Astrocyte (in vitro differentiated cells and primary cell): ENCODE data around the gene POLD2. TPM values are rescaled to one million over a fixed set of nuclear protein-coding genes. Genes with fewer than 3 reads are reported as not detected.
"Not testable (repeated sequence)": the region's sequence is repeated elsewhere in the genome, so short reads cannot be mapped to it uniquely, and the experiment has no call there.

Experiments
- DNase-seq: peaks from one replicate; pipeline ENCODE4 v3.0.0-alpha.2; 2010; ENCODE audit warnings: low read depth
- FAIRE-seq: peaks from 2 replicates; lab custom pipeline; 2011; peaks lifted over from hg19 to GRCh38; lab: Jason Lieb, UNC
- H2AFZ ChIP-seq: 2 replicates; pipeline ENCODE4 v1.6.0; 2012; ENCODE audit warnings: low read depth, low read length, inconsistent platforms
- H3K27ac ChIP-seq: 2 replicates; pipeline ENCODE4 v1.5.1; 2011; ENCODE audit warnings: low read depth, low read length, inconsistent platforms
- H3K27me3 ChIP-seq: 2 replicates; pipeline ENCODE4 v1.6.0; 2011; ENCODE audit warnings: low read length, inconsistent platforms; ENCODE audit not compliant: insufficient read depth
- H3K36me3 ChIP-seq: 2 replicates; pipeline ENCODE4 v1.5.1; 2011; ENCODE audit warnings: low read length, inconsistent platforms; ENCODE audit not compliant: insufficient read depth
- H3K4me1 ChIP-seq: 2 replicates; pipeline ENCODE4 v1.5.1; 2011; ENCODE audit warnings: low read length, inconsistent platforms; ENCODE audit not compliant: insufficient read depth
- H3K4me2 ChIP-seq: 2 replicates; pipeline ENCODE4 v1.6.0; 2012; ENCODE audit warnings: low read length, inconsistent platforms
- H3K4me3 ChIP-seq: 2 replicates; pipeline ENCODE4 v1.5.1; 2011; ENCODE audit warnings: low read depth, mild to moderate bottlenecking, low read length, inconsistent platforms; ENCODE audit not compliant: insufficient read depth
- H3K79me2 ChIP-seq: 2 replicates; pipeline ENCODE4 v1.6.0; 2012; ENCODE audit warnings: mild to moderate bottlenecking, low read length, inconsistent platforms; ENCODE audit not compliant: insufficient read depth
- H3K9ac ChIP-seq: 2 replicates; pipeline ENCODE4 v1.6.0; 2012; ENCODE audit warnings: mild to moderate bottlenecking, low read length, inconsistent platforms
- H3K9me3 ChIP-seq: 2 replicates; pipeline ENCODE4 v1.5.1; 2012; ENCODE audit warnings: low read depth, mild to moderate bottlenecking, low read length, inconsistent platforms; ENCODE audit not compliant: insufficient read depth
- H4K20me1 ChIP-seq: 2 replicates; pipeline ENCODE4 v1.6.0; 2012; ENCODE audit warnings: low read length, inconsistent platforms; ENCODE audit not compliant: insufficient read depth
- H3K27ac Mint-ChIP-seq: one replicate; pipeline ENCODE4 v1.8.0; 2021; ENCODE audit warnings: mild to moderate bottlenecking, mixed read lengths; ENCODE audit not compliant: unreplicated experiment
- H3K27me3 Mint-ChIP-seq: one replicate; pipeline ENCODE4 v1.8.0; 2021; ENCODE audit warnings: low read depth, mixed read lengths; ENCODE audit not compliant: unreplicated experiment
- H3K36me3 Mint-ChIP-seq: one replicate; pipeline ENCODE4 v1.8.0; 2021; ENCODE audit warnings: low read depth, mixed read lengths; ENCODE audit not compliant: unreplicated experiment
- H3K4me1 Mint-ChIP-seq: one replicate; pipeline ENCODE4 v1.8.0; 2021; ENCODE audit warnings: low read depth, mixed read lengths; ENCODE audit not compliant: unreplicated experiment
- H3K4me3 Mint-ChIP-seq: one replicate; pipeline ENCODE4 v1.8.0; 2021; ENCODE audit warnings: mild to moderate bottlenecking, moderate library complexity, mixed read lengths; ENCODE audit not compliant: unreplicated experiment
- H3K9me3 Mint-ChIP-seq: one replicate; pipeline ENCODE4 v1.8.0; 2021; ENCODE audit warnings: mild to moderate bottlenecking, mixed read lengths; ENCODE audit not compliant: unreplicated experiment
- CTCF ChIP-seq: IDR thresholded peaks from 2 replicates; pipeline ENCODE4 v1.5.1; 2011; ENCODE audit warnings: low read depth, mild to moderate bottlenecking, inconsistent platforms, low read length, moderate library complexity; ENCODE audit not compliant: insufficient read depth
- EZH2 ChIP-seq: IDR thresholded peaks from 2 replicates; pipeline ENCODE4 v1.6.1; 2012; ENCODE audit warnings: mild to moderate bottlenecking, low read length, inconsistent platforms; ENCODE audit not compliant: insufficient read depth
- total RNA-seq: library from RNA; stranded (reverse); gene quantifications from 2 replicates; pipeline ENCODE4 v1.2.1, GENCODE V29; 2021

The POLD2 gene
- total RNA-seq, 1 donor from 2014 or later: 67.7 TPM

GRCh38 chr7:44128721-44129582, 5.6 kb upstream of the POLD2 start:
- no peaks in the 10 kb centered on the region for H4K20me1 ChIP-seq
- H3K36me3 ChIP-seq: no peaks in the 10 kb centered on the region
- Mint-ChIP-seq H3K27me3 (peaks cover 3% of the 10 kb centered on the region), H3K4me3 (no peak overlapping the region), H3K9me3 (peaks cover 18% of the 10 kb centered on the region), H3K27ac (no peak overlapping the region), H3K4me1 (peaks cover 17% of the 10 kb centered on the region), H3K36me3 (peaks cover 3% of the 10 kb centered on the region)
- H3K4me1 ChIP-seq: peaks cover 3% of the 10 kb centered on the region
- no peak overlapping the region for H3K27ac ChIP-seq
- TF ChIP-seq EZH2: no peak
- no peak for TF ChIP-seq CTCF
- H3K4me2 ChIP-seq: no peak overlapping the region
- H2AFZ ChIP-seq: no peak overlapping the region
- H3K4me3 ChIP-seq: no peak overlapping the region
- DNase-seq (no peak), FAIRE-seq (no peak)
- H3K9ac ChIP-seq: no peak overlapping the region
- H3K9me3 ChIP-seq: no peaks in the 10 kb centered on the region
- no peaks in the 10 kb centered on the region for H3K27me3 ChIP-seq
- H3K79me2 ChIP-seq: no peaks in the 10 kb centered on the region

GRCh38 chr7:44127161-44127560, 3.8 kb upstream of the POLD2 start:
- Histone ChIP-seq H4K20me1 (no peaks in the 10 kb centered on the region), H3K9me3 (no peaks in the 10 kb centered on the region), H3K9ac (no peak overlapping the region), H3K79me2 (peaks cover 7% of the 10 kb centered on the region), H3K4me3 (no peak overlapping the region), H3K27me3 (no peaks in the 10 kb centered on the region), H3K4me1 (peaks cover 12% of the 10 kb centered on the region), H3K27ac (no peak overlapping the region), H3K36me3 (no peaks in the 10 kb centered on the region), H2AFZ (no peak overlapping the region), H3K4me2 (no peak overlapping the region)
- TF ChIP-seq EZH2: no peak
- TF ChIP-seq CTCF: no peak
- Mint-ChIP-seq H3K4me1 (peaks cover 20% of the 10 kb centered on the region), H3K4me3 (no peak overlapping the region), H3K9me3 (peaks cover 18% of the 10 kb centered on the region), H3K36me3 (peaks cover 3% of the 10 kb centered on the region), H3K27me3 (peaks cover 3% of the 10 kb centered on the region), H3K27ac (no peak overlapping the region)
- FAIRE-seq (no peak), DNase-seq (no peak)

GRCh38 chr7:44126574-44126973, 3.2 kb upstream of the POLD2 start:
- not testable (repeated sequence) for H3K27ac Mint-ChIP-seq, H3K36me3 Mint-ChIP-seq, DNase-seq, H3K27me3 Mint-ChIP-seq, FAIRE-seq, H3K4me3 ChIP-seq, H3K36me3 ChIP-seq, H3K27me3 ChIP-seq, H4K20me1 ChIP-seq, H2AFZ ChIP-seq, H3K4me2 ChIP-seq, H3K4me3 Mint-ChIP-seq, H3K27ac ChIP-seq, H3K9me3 ChIP-seq, H3K9ac ChIP-seq
- peaks cover 13% of the 10 kb centered on the region for H3K79me2 ChIP-seq
- Mint-ChIP-seq H3K9me3 (peaks cover 18% of the 10 kb centered on the region), H3K4me1 (peaks cover 14% of the 10 kb centered on the region)
- H3K4me1 ChIP-seq: peaks cover 12% of the 10 kb centered on the region
